Endothelial cell of umbilical vein (primary cell): ENCODE measurements around the gene BTBD19.

Experiments used
- POLR2A ChIP-seq: IDR thresholded peaks from 2 replicates; pipeline ENCODE4 v1.6.1; 2012; ENCODE audit warnings: low read depth, mild to moderate bottlenecking, control low read depth, low read length
- TF ChIP-seq, protein P1 (sequence below), 2 donors: IDR thresholded peaks; 1 replicate in 1 of 2; 2 replicates in 1 of 2; pipeline ENCODE4 v1.5.1; 2011; ENCODE audit warnings: low read length in 2 of 2, mild to moderate bottlenecking in 2 of 2, moderate library complexity in 2 of 2, control low read depth in 1 of 2, inconsistent platforms in 1 of 2, low read depth in 1 of 2; ENCODE audit not compliant: insufficient read depth in 1 of 2; ENCODE audit errors: extremely low read depth in 1 of 2

DNA sequence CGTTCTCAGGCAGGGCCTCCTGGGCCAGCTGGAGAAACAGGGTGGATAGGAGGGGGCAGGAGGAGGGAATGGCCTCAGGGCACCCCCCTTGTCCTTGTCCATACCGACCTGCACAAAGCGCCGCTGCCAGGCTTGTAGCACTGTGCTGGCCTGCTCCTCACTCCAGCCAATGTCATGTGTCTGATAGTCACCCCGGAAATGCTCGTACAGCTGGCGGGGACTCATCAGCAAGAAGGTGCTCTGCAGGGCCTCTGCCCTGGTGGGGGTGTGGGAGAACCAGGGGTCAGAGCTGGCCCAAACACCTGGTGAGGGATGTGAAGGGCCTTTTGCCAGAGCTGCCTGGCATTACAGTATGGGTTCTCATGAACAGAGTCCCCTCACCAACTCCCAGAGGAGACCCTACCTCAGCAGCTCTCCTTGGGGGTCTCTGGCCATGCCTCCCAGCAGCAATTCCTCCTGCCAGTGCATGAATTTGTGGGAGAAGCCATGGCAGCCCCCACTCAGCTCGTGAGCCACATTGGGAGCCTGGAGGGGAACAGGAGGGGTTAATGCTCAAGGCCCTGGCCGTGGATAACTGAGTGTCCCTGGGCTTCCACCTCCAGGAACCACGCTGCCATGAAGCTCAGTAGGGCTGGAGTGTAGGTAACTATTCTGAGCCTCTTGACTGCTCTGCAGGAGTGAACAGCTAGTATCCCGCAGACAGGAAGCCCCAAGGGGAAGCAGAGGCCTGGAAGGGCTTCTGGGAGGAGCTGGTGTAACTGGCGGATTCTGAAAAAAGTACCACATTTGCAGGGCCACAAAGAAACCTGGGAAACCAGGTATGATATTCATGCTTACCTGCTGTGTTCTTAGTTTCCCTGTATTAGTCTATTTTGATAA, 21.4 kb downstream of the BTBD19 start:
- TF ChIP-seq POLR2A, result no peak
- TF ChIP-seq, protein P1, sequence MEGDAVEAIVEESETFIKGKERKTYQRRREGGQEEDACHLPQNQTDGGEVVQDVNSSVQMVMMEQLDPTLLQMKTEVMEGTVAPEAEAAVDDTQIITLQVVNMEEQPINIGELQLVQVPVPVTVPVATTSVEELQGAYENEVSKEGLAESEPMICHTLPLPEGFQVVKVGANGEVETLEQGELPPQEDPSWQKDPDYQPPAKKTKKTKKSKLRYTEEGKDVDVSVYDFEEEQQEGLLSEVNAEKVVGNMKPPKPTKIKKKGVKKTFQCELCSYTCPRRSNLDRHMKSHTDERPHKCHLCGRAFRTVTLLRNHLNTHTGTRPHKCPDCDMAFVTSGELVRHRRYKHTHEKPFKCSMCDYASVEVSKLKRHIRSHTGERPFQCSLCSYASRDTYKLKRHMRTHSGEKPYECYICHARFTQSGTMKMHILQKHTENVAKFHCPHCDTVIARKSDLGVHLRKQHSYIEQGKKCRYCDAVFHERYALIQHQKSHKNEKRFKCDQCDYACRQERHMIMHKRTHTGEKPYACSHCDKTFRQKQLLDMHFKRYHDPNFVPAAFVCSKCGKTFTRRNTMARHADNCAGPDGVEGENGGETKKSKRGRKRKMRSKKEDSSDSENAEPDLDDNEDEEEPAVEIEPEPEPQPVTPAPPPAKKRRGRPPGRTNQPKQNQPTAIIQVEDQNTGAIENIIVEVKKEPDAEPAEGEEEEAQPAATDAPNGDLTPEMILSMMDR (IDR thresholded peaks at IDR 0.05; ENCODE audit: extremely low read depth in 1 of 2, insufficient read depth in 1 of 2, low read depth in 1 of 2, low read length in 2 of 2), result no peak
